EL (cell line): ENCODE results near the gene H1-8.
"Not testable (repeated sequence)": the region's sequence is repeated elsewhere in the genome, so short reads cannot be mapped to it uniquely, and the experiment has no call there.

Experiments
- DNase-seq: peaks from one replicate; pipeline ENCODE4 v3.0.0-alpha.2; 2016

Gene H1-8

GRCh38 chr3:129515108-129515820, 27.7 kb upstream of the H1-8 start:
- not testable (repeated sequence) for DNase-seq

GRCh38 chr3:129515821-129516432, 27.0 kb upstream of the H1-8 start:
- not testable (repeated sequence) for DNase-seq

- DNase-seq, result no peak
Observed at GRCh38 chr3:129517516-129517915, 25.5 kb upstream of the H1-8 start.

GRCh38 chr3:129518038-129518561, 24.9 kb upstream of the H1-8 start:
- no peak for DNase-seq

GRCh38 chr3:129518581-129518980, 24.4 kb upstream of the H1-8 start:
- no peak for DNase-seq

- no peak for DNase-seq
Observed at GRCh38 chr3:129519449-129519848, 23.5 kb upstream of the H1-8 start.

GRCh38 chr3:129519896-129520715, 22.9 kb upstream of the H1-8 start:
- DNase-seq, result no peak

- peak; percentile 26 for DNase-seq
Observed at GRCh38 chr3:129520960-129521359, 22.0 kb upstream of the H1-8 start.

GRCh38 chr3:129521611-129522010, 21.4 kb upstream of the H1-8 start:
- no peak for DNase-seq

GRCh38 chr3:129522953-129523352, 20.0 kb upstream of the H1-8 start:
- DNase-seq, result no peak

- no peak for DNase-seq
Observed at GRCh38 chr3:129524081-129524480, 18.9 kb upstream of the H1-8 start.

GRCh38 chr3:129525341-129525968, 17.5 kb upstream of the H1-8 start:
- DNase-seq, result peak; percentile 45

- no peak for DNase-seq
Observed at GRCh38 chr3:129526121-129526900, 16.7 kb upstream of the H1-8 start.

- no peak for DNase-seq
Observed at GRCh38 chr3:129527262-129527661, 15.7 kb upstream of the H1-8 start.

- no peak for DNase-seq
Observed at GRCh38 chr3:129528589-129529100, 14.3 kb upstream of the H1-8 start, which contains the start of gene RHO. Gene RHO (plus strand): TSS chr3:129528639. CDS start chr3:129528734, 95 bp downstream.

- no peak for DNase-seq
Observed at GRCh38 chr3:129529436-129530210, 13.4 kb upstream of the H1-8 start.

- DNase-seq, result peak; percentile 34
Observed at GRCh38 chr3:129530251-129530791, 12.7 kb upstream of the H1-8 start.

- no peak for DNase-seq
Observed at GRCh38 chr3:129530821-129531220, 12.2 kb upstream of the H1-8 start.

GRCh38 chr3:129531699-129532098, 11.3 kb upstream of the H1-8 start:
- DNase-seq, result no peak

GRCh38 chr3:129532261-129532660, 10.7 kb upstream of the H1-8 start:
- no peak for DNase-seq

- no peak for DNase-seq
Observed at GRCh38 chr3:129533406-129533805, 9.6 kb upstream of the H1-8 start.
